T-helper 1 cell (primary cell): ENCODE results near the gene FSTL5.

Experiments
- DNase-seq, 5 donors: peaks; one replicate each; pipeline ENCODE4 v3.0.0-alpha.2; 2012 to 2020

The FSTL5 gene

DNA sequence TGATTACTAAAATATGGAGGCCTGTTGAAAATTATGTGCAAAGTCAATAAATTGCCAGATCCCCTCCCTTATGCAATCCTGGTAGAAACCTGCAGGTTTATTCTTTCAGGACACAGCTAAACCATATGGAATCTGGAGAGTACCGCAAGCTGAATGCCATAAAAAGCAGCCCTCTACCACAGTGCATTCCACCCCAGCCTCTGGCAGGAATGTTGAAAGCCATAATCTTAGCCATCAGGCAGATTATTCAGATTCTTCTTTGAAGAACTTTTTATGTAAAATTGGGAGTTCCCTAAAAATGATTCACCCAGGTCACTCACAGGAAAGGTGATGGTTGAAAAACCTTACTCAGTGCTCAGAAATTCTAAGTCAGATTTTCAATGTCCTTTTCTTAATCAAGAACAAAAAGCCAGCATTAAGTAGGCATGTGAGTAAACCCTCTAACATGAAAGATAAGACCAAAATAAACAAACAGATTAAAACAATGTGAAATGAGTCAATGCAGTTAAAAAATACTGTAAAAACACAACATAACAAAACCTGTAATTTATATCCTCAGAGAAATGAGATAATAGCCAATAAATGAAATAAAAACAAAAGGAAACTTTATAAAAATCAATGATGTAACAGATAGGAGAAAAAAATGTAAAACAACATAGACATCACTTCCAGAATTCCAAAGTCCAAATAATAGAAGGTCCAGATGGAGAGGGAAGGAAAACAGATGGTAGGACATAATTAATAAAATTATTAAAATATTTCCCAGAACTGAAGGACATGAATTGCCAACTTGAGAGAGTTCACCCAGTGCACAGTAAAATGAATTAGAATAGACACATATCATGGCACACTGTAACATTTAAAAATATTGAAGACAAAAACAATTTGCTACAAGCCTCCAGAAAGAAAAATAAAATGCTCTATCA is 226.9 kb downstream of the FSTL5 start:
- DNase-seq: no peak

GRCh38 chr4:161931089-161931488 is 232.7 kb downstream of the FSTL5 start:
- DNase-seq: no peak

- no peak for DNase-seq
These were observed 233.8 kb downstream of the FSTL5 start for GRCh38 chr4:161929956-161930355.

- DNase-seq: no peak
These were observed 237.6 kb downstream of the FSTL5 start for GRCh38 chr4:161926033-161926828.

DNA sequence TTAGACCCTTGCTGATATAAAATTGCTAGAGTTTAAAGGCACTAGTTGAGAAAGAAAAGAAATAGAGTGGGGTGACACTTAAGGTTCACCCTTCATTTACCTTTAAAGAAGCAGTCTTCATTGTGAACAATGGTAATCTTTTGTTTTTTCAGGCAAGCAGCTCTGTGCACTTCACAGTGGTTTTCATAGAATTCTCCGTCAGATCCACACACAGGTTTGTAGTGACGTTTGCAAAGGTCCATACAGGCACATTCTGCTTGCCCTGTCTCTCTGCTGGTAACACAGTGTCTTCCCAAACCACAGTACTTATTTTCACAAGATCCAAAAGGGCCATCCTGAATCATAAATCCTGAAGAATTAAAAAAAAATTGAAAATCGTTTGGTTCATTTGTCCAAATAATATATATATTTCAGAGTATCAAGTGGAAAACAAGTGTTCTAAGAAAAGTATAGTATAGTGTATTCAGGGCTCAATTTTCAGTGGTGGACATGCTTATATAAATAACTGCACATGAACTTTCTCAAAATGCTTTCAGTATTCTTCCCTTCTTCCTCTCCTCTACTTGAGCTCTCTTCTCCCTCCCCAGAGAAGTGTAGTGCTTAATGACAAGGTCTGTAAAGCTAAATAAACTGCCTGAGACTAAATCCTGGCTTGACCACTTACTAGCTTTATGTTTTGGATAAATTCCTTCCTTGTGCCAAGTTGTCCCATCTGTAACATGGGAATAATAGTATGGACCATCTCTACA is 243.3 kb downstream of the FSTL5 start:
- no peak for DNase-seq

- DNase-seq: no peak
These were observed 244.2 kb downstream of the FSTL5 start for GRCh38 chr4:161919442-161920220.

DNA sequence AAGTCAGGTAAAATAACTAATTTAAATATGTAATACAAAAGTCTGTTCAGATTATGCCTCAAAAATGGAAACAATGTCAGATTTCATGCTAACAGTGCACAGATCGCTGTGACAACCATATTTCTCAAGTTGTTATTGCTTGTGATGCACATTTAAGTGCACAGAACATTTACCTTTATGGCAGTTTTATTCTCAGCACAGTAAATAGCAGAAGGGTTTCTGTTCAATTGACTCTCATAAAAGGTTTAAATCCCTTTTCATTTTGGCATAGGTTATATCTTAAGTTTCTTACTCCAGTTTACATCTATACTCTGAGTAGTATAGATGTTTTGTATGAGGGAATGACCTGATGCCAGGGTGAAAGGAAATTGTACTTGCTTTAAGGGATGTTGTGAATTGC is 247.8 kb downstream of the FSTL5 start:
- DNase-seq: no peak

DNA sequence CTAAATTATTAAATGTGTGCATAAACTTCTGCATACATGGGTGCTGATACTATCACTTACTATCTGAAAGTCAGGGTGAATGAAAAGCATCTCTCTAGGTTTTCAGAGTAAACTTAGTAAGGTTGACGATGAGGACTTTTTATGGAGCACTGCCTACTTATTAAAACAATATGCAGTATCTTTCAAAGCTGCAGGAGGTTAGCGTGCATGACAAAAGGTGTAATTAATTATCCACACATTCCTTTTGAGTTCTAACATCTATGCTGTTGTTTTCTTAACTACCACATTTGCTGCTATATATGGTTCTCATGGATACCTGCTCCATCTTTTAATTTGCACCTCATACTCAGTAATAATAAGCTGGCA is 256.2 kb downstream of the FSTL5 start:
- no peak for DNase-seq

DNA sequence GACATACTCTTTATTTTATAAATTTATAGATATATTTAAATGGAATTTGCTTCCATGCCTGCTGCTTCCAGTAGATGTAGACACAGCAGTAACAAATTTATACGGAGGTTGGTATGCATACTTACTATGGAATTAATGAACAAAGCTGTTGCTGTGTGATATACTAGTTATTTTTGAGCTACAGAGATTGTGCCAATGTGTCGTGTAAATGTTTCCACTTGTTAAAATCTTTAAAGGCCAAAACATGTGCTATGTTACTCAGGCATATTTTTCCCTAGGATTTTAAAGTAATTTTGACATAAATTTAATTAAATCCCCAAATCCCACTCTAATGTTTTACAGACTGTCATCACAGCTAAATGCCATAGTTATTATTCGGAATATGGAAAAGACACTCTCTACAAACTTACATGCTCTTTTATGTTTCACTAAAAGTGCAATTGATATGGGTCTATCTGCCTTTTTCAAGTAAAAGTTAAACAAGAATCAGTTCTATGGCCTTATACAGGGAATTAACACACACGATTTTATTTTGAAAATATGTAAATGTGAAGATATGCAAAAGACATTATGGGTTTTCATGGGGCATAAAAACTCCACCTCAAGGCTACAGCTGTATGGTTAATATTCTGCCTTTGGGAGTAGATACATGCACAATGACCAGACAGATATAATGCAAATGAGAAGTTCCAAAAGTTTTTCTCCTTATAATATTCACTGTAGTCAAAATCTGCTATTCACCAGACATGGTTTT is 256.8 kb downstream of the FSTL5 start:
- DNase-seq: no peak

GRCh38 chr4:161900110-161900509 is 263.7 kb downstream of the FSTL5 start:
- no peak for DNase-seq

GRCh38 chr4:161894493-161895167 is 269.2 kb downstream of the FSTL5 start:
- DNase-seq: no peak

DNA sequence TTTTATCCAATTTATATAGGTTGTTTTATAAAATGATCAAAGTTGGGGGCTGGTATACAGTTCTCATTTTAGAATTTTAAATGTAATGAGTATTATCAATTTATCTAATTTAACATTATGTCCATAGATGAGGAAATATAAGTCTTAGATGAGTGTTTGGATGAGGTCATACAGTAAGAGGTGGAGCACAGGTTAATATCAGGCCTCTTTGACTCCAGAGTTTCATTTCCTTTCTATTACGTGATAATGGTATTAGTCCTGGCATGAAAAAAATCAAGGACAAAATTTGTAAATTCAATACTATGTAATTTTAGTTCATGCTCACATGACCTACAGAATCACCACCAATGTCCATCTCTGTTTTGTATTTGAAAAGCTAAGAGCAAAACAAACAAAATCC is 269.8 kb downstream of the FSTL5 start:
- DNase-seq: no peak

- no peak for DNase-seq
These were observed 270.2 kb downstream of the FSTL5 start for GRCh38 chr4:161893566-161893965.

- no peak for DNase-seq
These were observed 270.8 kb downstream of the FSTL5 start for GRCh38 chr4:161892951-161893350.

GRCh38 chr4:161883157-161883556 is 280.6 kb downstream of the FSTL5 start:
- no peak for DNase-seq

- DNase-seq: no peak
These were observed 282.4 kb downstream of the FSTL5 start for GRCh38 chr4:161881370-161881769.

GRCh38 chr4:161869511-161869910 is 294.3 kb downstream of the FSTL5 start:
- DNase-seq: no peak

DNA sequence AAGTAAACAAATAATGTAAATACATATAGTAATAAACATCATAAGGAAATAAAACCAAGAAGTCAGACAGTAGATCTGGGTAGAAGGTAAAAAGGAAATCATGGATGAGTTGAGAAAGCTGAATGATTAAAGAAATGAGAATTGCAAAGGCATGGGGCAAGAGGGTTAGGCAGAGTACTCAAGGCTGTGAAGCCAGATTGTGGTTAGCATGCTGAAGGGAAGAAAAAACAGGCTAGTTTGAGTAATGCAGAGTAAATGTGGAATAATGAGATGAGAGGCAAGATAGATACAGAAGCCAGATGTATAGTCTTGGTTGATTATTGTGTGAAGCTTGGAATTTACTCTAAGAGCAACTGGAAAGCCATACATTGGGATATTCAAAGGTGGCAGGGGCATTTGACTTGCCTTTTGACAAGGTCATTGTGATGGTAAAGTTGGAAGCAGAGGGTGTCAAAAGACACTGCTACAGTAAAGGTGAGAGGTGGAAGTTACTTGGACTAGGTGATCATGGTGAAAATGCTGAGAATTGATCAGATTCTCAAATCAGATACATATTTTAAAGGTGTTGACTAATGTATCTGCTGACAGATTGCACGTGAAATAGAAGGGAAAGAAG is 307.0 kb downstream of the FSTL5 start:
- DNase-seq: no peak

GRCh38 chr4:161850631-161851030 is 313.2 kb downstream of the FSTL5 start:
- no peak for DNase-seq

- DNase-seq: no peak
These were observed 322.0 kb downstream of the FSTL5 start for GRCh38 chr4:161841759-161842158.

DNA sequence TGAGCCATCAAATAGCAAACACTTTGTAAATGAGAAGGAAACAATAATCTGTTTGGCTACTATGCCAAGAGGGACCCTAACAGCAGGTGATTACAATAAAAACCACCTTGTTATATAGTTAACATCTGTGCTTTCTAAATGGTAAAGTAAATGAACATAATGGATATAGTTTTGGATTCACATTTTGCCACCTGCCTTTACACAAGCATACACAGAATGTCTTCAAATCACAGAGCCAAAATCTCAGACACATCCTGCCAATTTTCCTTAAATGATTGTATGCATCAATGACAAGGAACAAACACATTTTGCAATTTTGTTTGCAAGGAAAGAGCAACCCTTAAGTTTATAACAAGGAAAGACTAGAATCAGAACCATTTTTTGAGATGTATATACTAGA is 334.2 kb downstream of the FSTL5 start:
- DNase-seq: no peak
